OCI-LY1 (cell line): ENCODE results near the gene SORL1-AS1.

ENCODE experiments used
- H2AFZ ChIP-seq: fragments of 200-600 bp; sonication (generic), shearing (Covaris generic); 2 replicates; pipeline ENCODE4 v1.6.0; 2014; ENCODE audit warnings: antibody characterized with exemption, mild to moderate bottlenecking, low read length
- H3F3A ChIP-seq: fragments of 200-600 bp; sonication (generic), shearing (Covaris generic); 2 replicates; pipeline ENCODE4 v1.6.0; 2014; ENCODE audit warnings: mild to moderate bottlenecking, antibody characterized with exemption, low read length, moderate library complexity; ENCODE audit not compliant: insufficient read depth
- H3K27ac ChIP-seq: fragments of 200-600 bp; sonication (generic); 2 replicates; pipeline ENCODE4 v1.5.1; 2014; ENCODE audit warnings: low read length, mixed run types, mild to moderate bottlenecking, low read depth; ENCODE audit not compliant: poor library complexity, severe bottlenecking
- H3K27me3 ChIP-seq: fragments of 200-600 bp; sonication (generic); 2 replicates; pipeline ENCODE4 v1.6.0; 2014; ENCODE audit warnings: antibody characterized with exemption, mild to moderate bottlenecking, low read length, moderate library complexity; ENCODE audit not compliant: insufficient read depth
- H3K36me3 ChIP-seq: fragments of 200-600 bp; sonication (generic); 2 replicates; pipeline ENCODE4 v1.6.1; 2014; ENCODE audit warnings: mild to moderate bottlenecking, antibody characterized with exemption, low read length, moderate library complexity, mixed read lengths; ENCODE audit not compliant: insufficient read depth
- H3K4me1 ChIP-seq: fragments of 200-600 bp; sonication (generic); 2 replicates; pipeline ENCODE4 v1.5.1; 2014; ENCODE audit warnings: mild to moderate bottlenecking, low read length, moderate library complexity; ENCODE audit not compliant: insufficient read depth, severe bottlenecking
- H3K4me2 ChIP-seq: fragments of 200-600 bp; sonication (generic), shearing (Covaris generic); 2 replicates; pipeline ENCODE4 v1.6.1; 2014; ENCODE audit warnings: low read length
- H3K4me3 ChIP-seq: fragments of 200-600 bp; sonication (generic); 2 replicates; pipeline ENCODE4 v1.5.1; 2014; ENCODE audit warnings: low read length, low read depth, mild to moderate bottlenecking, mixed read lengths; ENCODE audit not compliant: poor library complexity, severe bottlenecking
- H3K79me2 ChIP-seq: fragments of 200-600 bp; shearing (Covaris generic); 2 replicates; pipeline ENCODE4 v1.6.1; 2016; ENCODE audit warnings: mixed run types, low read length, mixed read lengths; ENCODE audit not compliant: insufficient read depth
- H3K9ac ChIP-seq: fragments of 200-600 bp; sonication (generic), shearing (Covaris generic); 2 replicates; pipeline ENCODE4 v1.6.1; 2014; ENCODE audit warnings: mild to moderate bottlenecking, low read length, mixed read lengths
- H3K9me2 ChIP-seq: fragments of 200-600 bp; sonication (generic), shearing (Covaris generic); 2 replicates; pipeline ENCODE4 v1.6.1; 2014; ENCODE audit warnings: low read depth, mild to moderate bottlenecking, low read length, mixed read lengths
- H3K9me3 ChIP-seq: fragments of 200-600 bp; shearing (Covaris generic); 2 replicates; pipeline ENCODE4 v1.6.1; 2014; ENCODE audit warnings: low read length, mixed read lengths
- H4K20me1 ChIP-seq: fragments of 200-600 bp; sonication (generic), shearing (Covaris generic); 2 replicates; pipeline ENCODE4 v1.6.0; 2016; ENCODE audit warnings: mild to moderate bottlenecking, low read length; ENCODE audit not compliant: insufficient read depth
- CTCF ChIP-seq: fragments of 200-600 bp; sonication (generic), shearing (Covaris generic); IDR thresholded peaks from 2 replicates; pipeline ENCODE4 v1.5.1; 2017; ENCODE audit warnings: mild to moderate bottlenecking, antibody characterized with exemption, low read length, moderate library complexity, mixed read lengths
- EZH2 ChIP-seq: fragments of 200-600 bp; sonication (generic), shearing (Covaris generic); IDR thresholded peaks from 2 replicates; pipeline ENCODE4 v1.8.0; 2017; ENCODE audit warnings: borderline replicate concordance, mixed run types, mild to moderate bottlenecking, antibody characterized with exemption, low read length, moderate library complexity, mixed read lengths

The SORL1-AS1 gene

DNA sequence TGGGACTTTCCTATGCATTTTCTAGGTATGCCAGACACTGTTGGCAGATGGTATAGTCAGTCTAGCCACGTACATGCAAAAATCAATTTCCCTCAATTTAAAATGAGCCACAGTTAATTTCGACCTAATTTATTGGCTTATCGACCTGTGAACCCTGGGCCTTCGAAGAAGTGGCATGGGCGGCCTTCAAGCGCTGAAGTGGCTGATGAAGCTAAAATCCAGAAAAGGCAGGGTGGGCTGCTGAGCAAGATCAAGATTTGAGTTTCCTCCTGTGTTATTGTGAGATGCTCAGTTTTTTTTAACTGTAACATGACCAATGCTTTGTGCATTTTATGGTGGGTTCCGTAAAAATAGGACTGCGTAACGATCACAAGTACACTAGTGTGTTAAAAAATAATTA, 5.8 kb upstream of the SORL1-AS1 start:
- Histone ChIP-seq H3K9me2 (no peaks in the 10 kb centered on the region), H3K27me3 (no peaks in the 10 kb centered on the region), H3K9me3 (no peaks in the 10 kb centered on the region), H4K20me1 (no peaks in the 10 kb centered on the region), H3K4me3 (peak overlapping the region; percentile 42), H3F3A (no peaks in the 10 kb centered on the region), H3K4me1 (peaks cover 100% of the 10 kb centered on the region), H3K27ac (peak overlapping the region; percentile 91), H3K36me3 (peaks cover 38% of the 10 kb centered on the region; the same call in 1 of the 2 replicates), H2AFZ (no peak overlapping the region), H3K4me2 (peak overlapping the region; percentile 97), H3K79me2 (peaks cover 94% of the 10 kb centered on the region), H3K9ac (peak overlapping the region; percentile 39; the same call in 1 of the 2 replicates)
- no peak for TF ChIP-seq EZH2
- no peak for TF ChIP-seq CTCF

GRCh38 chr11:121456816-121457431, 4.2 kb upstream of the SORL1-AS1 start:
- TF ChIP-seq CTCF (no peak), EZH2 (no peak)
- peak overlapping the region; percentile 97 for H3K4me3 ChIP-seq
- H3K9me2 ChIP-seq, result no peaks in the 10 kb centered on the region
- peaks cover 85% of the 10 kb centered on the region for H3K4me1 ChIP-seq
- peak overlapping the region; percentile 91 for H3K27ac ChIP-seq
- H3K36me3 ChIP-seq, result peaks cover 39% of the 10 kb centered on the region; the same call in 1 of the 2 replicates
- no peaks in the 10 kb centered on the region for H3K9me3 ChIP-seq
- H3K27me3 ChIP-seq, result no peaks in the 10 kb centered on the region
- H3K4me2 ChIP-seq, result peak overlapping the region; percentile 97
- no peak overlapping the region for H2AFZ ChIP-seq
- H3K79me2 ChIP-seq, result peaks cover 91% of the 10 kb centered on the region
- H3K9ac ChIP-seq, result peak overlapping the region; percentile 52; the same call in 1 of the 2 replicates
- no peaks in the 10 kb centered on the region for H4K20me1 ChIP-seq
- H3F3A ChIP-seq, result no peaks in the 10 kb centered on the region

DNA sequence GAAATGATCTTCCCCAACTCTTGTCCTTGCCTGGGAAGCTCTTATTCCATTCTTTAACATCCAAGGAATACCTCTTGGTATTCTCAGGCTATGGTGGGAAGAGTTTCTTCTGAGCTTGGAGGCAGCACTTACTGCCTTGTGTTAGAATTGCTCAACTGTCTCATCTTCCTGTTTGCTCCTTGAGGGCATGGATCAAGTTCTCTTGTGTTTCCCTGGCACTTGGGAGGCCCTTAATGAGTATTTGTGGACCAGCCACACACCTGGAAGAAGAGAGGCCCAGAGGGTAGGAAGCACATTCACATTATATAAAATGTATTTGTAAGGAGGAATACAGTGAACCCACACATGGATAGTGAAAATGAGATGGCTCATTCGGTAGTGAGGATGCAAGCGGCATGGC, 3.4 kb upstream of the SORL1-AS1 start:
- H3K27ac ChIP-seq, result peak overlapping the region; percentile 91
- no peak overlapping the region for H2AFZ ChIP-seq
- H3F3A ChIP-seq, result no peaks in the 10 kb centered on the region
- no peaks in the 10 kb centered on the region for H3K27me3 ChIP-seq
- H3K4me1 ChIP-seq, result peaks cover 84% of the 10 kb centered on the region
- no peak for TF ChIP-seq EZH2
- TF ChIP-seq CTCF, result no peak
- no peaks in the 10 kb centered on the region for H3K9me2 ChIP-seq
- no peaks in the 10 kb centered on the region for H3K9me3 ChIP-seq
- peaks cover 39% of the 10 kb centered on the region; the same call in 1 of the 2 replicates for H3K36me3 ChIP-seq
- H3K79me2 ChIP-seq, result peaks cover 83% of the 10 kb centered on the region
- no peaks in the 10 kb centered on the region for H4K20me1 ChIP-seq
- H3K9ac ChIP-seq, result peak overlapping the region; percentile 97; the same call in 1 of the 2 replicates
- H3K4me3 ChIP-seq, result peak overlapping the region; percentile 97
- H3K4me2 ChIP-seq, result peak overlapping the region; percentile 97
